Measurements from ENCODE around the gene RPL41.
"Not testable (repeated sequence)": the region's sequence is repeated elsewhere in the genome, so short reads cannot be mapped to it uniquely, and the experiment has no call there.

The RPL41 gene

DNA sequence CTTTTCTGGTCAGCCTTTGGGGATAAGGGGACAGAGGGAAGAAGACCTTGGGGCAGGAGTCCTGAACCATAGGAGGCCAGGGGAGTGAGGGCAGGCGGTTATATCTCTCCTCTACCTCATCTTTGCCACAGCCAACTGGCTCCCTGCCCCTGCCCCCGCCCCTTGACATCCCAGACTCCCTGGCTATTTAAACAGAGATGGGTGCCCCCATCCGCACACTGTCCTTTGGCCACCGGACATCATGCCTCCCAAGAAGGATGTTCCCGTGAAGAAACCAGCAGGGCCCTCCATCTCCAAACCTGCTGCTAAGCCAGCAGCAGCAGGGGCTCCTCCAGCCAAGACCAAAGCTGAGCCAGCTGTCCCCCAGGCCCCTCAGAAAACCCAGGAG lies 37.2 kb downstream of the RPL41 start:
- DNase-seq: no peak

DNA sequence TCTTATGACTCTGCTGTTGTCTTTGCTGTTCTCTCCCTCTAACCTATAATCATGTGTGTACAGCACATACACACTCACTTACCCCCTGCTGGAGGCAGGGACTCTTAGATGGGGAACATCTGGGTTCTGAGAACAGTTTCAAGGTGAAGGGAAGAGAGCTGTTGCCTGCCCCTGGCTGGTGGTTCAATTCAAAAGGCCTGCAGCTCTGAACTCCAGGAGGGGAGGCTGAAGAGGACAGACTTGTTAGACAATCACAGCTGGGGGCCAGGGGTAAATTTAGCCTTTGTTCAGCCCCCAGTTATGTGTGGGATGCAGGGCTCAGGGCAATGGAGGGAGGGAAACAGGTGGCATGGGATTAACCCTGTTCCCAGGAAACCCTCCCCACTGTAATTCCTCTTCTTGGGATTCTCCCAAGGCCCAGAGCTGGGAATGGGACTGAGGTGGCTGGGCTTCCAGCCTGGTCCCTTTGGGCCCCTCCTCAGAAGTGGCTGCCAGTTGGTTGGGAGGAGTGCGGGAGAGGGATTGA lies 37.9 kb downstream of the RPL41 start:
- DNase-seq: no peak

DNA sequence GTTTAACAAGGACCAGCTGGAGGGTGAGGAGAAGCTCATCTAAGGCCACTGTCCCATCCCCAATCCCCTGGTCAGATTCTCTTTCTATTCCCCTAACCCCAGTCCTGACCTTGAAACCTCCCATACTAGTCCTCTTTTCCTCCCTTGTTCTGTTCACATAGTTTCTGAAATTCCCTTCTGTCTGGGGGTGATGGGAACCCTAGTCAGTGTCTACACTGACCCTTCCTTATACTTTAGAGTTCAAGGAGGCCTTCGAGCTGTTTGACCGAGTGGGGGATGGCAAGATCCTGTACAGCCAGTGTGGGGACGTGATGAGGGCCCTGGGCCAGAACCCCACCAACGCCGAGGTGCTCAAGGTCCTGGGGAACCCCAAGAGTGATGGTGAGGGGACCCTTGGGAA lies 38.4 kb downstream of the RPL41 start:
- no peak for DNase-seq

DNA sequence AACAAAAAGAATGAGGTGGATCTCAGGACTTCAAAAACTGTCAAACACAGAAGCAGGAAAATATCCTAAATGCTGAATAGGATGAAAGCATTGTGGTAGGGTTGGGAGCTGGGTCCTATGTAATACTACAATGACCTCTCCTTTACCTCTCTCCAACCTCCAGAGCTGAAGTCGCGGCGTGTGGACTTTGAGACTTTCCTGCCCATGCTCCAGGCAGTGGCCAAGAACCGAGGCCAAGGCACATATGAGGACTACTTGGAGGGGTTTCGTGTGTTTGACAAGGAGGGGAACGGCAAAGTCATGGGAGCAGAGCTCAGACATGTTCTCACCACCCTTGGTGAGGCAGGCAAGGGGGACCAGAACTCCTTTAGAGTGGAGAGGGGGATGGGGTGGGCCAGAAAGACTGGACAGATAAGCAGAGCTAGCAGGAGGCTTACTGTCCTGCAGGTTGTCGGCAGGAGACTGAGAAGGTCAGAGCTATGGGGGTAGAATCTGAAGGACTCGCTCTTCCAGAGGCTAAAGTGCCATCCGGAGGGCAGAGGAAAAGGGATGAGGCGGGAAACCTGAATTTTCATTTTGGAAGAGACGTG lies 38.9 kb downstream of the RPL41 start:
- no peak for DNase-seq

DNA sequence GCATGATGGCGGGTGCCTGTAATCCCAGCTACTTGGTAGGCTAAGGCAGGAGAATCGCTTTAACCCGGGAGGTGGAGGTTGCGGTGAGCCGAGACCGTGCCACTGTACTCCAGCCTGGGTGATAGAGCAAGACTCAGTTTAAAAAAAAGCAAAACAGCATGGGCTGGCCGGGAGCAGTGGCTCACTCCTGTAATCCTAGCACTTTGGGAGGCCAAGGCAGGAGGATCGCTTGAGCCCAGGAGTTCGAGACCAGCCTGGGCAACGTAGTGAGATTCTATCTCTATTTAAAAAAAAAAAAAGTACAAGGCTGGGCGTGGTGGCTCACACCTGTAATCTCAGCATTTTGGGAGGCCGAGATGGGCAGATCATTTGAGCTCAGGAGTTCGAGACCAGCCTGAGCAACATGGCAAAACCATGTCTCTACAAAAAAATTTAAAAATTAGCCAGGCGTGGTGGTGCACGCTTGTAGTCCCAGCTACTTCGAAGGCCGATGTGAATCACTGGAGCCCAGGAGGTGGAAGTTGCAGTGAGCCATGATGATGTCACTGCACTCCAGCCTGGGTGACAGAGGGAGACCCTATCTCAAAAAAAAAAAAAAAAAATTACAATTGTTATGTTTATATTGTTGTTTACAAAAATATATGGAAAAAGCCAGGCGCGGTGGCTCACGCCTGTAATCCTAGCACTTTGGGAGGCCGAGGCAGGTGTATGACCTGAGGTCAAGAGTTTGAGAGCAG lies 40.2 kb downstream of the RPL41 start:
- DNase-seq: not testable (repeated sequence)

DNA sequence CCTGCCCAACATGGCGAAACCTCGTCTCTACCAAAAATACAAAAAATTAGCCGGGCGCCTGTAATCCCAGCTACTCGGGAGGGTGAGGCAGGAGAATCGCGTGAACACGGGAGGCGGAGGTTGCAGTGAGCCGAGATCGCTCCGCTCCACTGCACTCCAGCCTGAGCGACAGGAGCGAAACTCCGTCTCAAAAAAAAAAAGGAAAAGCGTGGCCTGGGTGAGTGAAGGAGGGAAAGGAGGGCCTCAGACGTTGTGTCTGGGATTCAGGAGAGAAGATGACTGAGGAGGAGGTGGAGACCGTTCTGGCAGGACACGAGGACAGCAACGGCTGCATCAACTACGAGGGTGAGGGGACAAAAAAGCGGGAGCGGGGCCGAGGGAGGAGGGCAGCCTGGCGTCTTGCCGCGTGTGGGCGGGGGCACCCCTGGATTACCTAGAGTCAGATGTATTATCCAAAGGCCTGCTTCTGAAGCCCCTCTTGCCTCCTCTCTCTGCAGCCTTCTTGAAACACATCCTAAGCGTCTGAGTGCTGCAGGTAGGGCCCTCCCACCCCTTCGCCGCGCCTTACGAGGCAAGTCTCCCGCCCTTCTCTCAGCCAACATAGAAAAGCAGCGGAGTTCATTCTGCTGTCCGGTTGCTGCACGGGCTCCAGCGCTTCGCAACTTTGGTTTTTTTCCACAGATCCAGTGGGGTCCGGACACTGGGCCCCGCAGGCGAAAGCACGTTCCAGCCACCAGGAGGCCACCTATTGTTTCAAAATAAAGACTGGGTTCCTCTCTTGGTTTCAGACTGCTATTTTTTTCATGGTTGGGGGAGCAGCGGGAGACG lies 41.0 kb downstream of the RPL41 start:
- DNase-seq: peak in 51 of 56 donors; percentile 23 to 87 (median 65)

DNA sequence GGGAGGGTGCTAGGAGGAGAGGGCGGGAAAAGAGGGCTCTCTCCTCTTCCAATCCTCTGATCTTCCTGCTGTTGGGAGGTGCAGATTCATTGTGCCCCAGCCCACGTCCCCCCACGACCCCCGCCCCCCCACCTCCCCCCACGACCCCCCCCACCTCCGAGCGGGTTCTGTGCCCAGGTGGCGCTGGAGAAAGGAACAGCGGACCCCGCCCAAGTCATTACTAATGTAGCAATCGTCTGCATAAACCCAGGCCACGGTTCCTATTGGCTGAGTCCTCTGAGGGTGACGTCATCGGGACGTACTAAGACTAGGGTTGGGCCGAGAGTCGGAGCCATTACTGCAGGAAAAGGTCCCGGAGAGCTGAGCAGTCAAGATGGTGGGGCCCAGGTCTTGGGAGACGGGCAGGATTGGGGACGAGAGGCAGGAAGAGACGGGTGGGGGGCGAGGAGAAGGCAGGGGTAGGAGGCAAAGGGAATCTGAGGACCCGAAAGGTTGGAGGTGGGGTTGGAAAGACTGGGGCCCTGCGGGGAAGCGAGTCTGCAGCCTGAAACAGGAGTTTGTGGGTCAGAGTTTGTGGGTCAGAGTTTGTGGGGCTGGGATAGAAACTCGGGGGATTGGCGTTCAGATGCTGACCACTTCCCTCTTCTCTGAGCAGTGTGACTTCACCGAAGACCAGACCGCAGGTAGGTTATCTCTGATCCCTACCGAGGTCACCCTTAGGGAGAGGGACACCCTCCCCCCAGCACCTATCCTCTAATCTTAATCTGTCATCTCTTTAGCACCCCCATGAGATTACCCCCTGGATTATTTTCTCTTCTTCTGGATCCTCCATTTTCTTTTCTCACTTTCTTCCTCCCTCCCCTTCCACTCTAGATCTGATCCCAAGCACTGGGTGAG lies 41.8 kb downstream of the RPL41 start, which contains the start of gene MYL6:
Gene MYL6, plus strand, starts transcription at position 331 of the 897 bp plus-strand sequence. Its CDS starts 43 bp downstream, at position 374.
- DNase-seq: peak; percentile 58 to 99 (median 93)

DNA sequence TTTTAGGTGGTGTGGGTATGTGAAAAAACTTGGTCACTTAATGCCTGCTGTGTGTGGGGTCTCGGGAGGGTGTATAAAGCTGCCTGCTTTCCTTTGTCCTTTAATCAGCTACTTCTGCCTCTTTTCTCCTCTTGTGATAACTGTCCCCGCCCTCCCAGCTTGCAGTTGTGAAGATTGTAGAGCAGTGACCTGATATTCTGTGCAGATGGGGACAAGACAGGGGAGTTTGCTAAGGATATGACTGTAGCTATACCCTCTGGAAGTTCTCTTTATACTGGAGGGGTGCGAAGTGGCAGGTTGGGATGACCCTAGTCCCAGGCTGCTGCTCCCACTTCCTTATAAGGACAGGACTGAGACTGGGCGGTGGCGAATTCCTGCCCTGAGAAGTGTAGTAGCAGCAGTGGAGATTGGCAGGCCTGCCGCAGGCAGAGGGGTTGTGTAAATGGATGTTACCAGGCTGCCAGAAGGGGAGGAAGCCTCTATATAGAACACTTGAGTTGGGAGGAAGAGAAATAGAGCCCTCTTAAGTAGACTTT lies 42.6 kb downstream of the RPL41 start:
- DNase-seq: peak in 31 of 56 donors; percentile 3 to 56 (median 17)

DNA sequence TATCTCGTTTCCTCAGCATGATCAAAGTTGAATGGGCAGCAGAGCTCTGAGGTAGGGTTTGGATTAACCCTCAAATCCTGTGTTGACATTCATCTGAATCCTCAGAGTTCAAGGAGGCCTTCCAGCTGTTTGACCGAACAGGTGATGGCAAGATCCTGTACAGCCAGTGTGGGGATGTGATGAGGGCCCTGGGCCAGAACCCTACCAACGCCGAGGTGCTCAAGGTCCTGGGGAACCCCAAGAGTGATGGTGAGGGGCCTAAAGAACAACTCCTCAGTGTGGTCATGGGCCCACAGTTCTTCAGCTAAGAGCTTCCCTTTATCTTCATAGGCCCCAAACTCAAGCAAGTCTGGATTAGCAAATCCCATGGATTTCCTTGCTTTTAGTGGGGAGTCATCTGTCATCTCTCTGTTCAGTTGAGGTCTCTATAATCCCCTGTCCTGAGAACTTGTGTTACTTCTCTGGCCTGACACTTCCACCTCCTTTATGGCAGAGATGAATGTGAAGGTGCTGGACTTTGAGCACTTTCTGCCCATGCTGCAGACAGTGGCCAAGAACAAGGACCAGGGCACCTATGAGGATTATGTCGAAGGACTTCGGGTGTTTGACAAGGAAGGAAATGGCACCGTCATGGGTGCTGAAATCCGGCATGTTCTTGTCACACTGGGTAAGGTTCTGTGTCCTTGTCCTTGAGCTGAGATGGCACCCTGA lies 43.2 kb downstream of the RPL41 start:
- DNase-seq: no peak

DNA sequence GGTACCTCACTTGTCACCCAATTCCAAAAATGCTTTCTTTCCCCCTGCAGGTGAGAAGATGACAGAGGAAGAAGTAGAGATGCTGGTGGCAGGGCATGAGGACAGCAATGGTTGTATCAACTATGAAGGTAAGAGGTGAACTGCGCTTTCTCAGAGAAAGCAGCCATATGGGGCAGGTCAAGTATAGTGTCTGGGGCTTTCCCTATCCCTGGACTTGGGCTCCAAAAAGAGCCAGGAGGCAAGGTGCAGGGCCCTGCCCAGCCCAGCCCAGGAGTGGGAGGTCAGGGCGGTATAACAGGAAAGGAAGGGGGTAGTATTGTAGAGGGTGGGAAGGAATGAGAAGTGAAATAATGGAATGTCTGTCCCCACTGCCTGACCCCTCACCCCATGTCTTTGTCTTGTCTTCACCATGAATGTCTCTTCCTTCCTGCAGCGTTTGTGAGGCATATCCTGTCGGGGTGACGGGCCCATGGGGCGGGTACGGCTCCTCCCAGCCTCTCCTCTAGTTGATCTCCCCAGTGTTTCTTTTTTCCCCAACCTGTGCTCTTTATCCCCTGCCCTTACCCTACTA lies 43.8 kb downstream of the RPL41 start:
- peak in 1 of 56 donors; percentile 15 for DNase-seq

DNA sequence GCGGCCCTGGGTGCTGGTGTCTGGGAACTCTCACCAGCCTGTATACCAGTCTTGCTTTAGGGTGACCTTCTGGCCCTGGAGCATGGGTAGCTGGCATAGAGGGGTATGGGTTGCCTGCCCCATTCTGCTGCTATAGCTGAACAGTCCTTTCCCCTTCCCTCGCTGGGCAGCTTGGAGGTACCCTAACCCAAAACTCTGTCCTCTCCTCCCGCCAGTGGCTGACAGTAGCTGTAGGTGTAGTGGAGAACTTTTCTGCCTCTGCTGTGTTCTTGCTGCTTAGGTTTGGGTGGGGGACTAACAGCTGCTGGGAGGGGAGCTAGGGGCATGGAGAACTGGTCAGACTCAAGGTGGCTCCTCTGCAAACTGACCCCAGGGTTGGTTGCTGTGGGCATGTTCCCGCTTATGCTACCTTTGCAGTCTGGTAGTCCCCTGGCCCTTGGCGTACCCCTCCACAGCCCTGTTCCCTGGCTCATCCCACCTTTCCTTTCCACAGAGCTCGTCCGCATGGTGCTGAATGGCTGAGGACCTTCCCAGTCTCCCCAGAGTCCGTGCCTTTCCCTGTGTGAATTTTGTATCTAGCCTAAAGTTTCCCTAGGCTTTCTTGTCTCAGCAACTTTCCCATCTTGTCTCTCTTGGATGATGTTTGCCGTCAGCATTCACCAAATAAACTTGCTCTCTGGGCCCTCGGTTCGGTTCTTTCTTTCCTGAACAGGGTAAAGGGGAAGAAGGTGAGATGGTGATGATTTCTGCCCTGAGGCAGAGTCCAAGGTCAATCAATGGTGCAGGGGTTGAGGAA lies 44.7 kb downstream of the RPL41 start:
- DNase-seq: no peak

DNA sequence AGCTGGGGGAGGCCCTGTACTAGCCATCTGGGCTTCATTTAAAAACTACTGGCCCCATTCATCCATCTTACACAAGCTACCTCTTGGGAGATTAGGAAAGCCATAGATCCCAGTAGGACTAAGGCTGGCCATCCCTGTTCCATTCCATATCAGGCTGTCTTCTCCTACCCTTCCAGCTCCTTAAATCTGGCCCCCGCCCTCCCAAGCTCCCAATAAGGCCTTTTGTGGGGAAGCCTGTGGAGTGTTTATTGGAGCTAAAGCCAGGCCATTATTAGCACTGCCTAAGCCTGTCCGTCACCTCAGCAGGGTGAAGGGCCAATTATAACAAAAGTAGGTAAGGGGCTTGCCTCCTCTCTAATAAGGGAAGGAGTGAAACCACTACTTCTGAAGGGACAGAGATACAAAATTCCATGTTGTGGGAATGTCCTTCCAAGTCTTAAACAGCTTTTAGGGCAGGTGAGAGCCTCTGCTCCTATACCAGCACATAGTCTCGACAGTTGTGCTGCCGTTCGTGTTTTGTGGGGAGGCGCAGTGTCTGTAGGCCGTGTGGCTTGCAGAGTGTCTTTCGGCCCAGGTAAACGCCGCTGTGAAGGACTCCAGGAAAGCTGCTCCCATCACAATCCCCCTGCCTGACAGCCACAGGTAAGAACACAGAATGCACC lies 45.4 kb downstream of the RPL41 start:
- DNase-seq: no peak

DNA sequence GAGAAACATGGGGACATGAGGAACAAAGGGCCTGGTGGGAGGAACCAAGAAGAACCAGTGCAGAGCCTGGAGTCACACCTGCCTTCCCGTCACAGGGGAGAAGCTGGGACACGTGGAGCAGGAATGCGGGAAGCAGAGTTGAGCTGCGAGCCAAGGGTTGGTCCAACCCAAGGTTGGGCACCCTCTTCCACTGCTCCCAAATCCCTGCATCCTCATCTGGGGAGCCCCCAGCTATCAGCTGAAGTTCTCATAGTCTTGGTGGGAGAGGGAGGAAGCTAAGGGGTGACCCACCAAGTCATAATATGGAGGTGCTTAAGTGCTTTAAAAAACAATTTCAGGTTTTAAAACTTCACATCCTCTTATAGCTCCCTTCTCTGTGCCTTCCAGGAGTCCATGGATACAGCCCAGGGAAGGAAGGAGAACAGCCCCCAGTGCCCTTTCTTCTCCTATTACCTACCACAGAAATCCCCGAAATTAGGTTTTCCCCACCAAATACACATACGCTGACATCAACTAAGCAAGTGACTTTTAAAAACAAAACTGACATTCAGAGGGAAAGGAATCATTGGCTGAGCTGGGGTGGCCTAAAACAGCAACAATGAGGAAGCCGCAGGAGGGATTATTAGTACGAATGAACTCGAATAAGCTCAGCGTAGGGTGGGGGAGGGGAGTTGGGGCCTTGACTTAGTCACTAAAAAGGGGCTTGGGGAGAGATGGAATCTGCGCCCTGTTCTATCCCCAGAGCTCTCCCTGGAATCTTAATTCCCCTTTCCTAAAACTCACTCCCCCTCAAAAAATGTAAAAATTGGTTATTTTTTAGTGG lies 46.2 kb downstream of the RPL41 start:
- no peak for DNase-seq

DNA sequence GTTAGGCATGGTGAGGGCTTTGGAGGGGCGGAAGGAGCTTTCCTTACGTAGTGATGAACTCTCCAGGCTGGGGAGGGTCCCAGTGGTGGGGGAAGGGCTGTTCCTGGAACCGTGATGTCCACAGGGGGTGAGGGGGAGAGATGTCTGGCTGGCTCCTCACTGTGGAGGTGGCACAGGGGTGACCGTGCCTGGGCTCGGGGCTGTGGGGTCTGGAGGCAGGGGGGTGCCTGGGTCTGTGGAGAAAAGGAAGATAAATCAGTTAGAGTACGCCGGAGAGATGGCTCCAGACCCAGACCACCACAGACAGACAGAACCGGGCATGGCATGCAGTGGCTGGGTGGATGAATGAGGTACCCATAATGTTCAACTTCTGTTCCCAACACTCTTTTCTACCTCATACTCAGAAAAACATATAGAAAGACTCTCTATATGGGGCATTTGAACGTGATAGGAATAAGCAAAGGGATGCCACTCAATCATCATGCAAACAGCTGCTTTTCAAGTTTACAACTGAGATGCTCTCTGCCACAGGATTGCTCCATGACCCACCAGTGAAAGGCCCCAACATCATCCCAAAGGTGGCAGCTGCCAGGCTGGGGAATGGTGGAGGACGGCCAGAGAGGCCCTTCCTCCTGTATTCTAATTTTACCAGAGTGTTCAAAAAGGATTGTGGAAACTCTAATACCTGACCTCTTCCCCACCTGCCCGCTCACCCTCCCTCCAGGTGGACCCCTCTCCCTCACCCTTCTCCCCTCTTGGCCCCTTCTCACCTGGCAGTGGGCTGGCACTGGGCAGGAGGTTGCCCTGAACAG lies 47.3 kb downstream of the RPL41 start:
- no peak for DNase-seq

DNA sequence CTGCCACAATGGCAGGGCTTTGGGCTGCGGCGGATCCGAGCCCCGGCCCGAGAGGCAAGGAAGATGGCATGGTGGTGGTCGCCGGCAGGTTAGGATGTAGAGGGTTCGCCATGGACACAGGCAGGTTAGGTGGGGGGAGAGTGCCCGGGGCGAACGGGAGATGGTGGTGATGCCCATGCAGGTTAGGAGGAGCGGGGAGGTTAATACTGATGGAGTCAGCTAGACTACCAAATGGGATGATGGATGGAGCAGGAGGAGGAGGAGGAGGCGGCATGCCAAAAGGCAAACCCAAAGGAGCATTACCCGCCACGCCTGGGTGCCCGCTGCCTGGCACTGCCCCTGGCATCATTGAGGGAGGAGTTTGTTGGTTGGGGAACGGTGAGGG lies 47.9 kb downstream of the RPL41 start:
- DNase-seq: no peak

DNA sequence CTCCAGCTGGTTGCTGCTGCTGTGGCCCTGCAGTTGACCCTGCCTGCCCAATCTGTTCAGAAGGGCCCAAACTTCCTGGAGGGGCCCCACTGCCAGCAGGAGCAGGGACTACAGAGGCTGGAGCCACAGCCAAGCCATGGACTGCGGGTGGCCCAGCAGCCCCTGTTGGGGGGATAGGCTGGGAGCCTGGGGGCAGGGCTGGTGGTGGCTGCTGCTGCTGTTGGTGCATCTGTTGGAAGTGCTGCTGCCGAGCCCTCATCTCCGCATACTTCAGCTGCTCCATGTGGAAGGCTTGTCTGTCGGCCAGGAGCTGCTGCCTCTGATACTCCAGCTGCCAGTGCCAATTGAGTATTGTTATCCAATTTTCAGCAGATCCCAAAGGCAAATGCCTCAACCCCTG lies 48.9 kb downstream of the RPL41 start:
- DNase-seq: no peak

Data from nucleus accumbens (tissue), 56 donors.